Keratinocyte (primary cell): ENCODE measurements around the gene ZNF648. TPM values are rescaled to one million over a fixed set of nuclear protein-coding genes. Genes with fewer than 3 reads are reported as not detected.

Experiments
- DNase-seq: peaks from one replicate; pipeline ENCODE4 v3.0.0-alpha.2; 2011; ENCODE audit warnings: low read depth, missing footprints, low spot score
- FAIRE-seq: peaks from 2 replicates; lab custom pipeline; 2011; peaks lifted over from hg19 to GRCh38; lab: Jason Lieb, UNC
- H2AFZ ChIP-seq: 2 replicates; pipeline ENCODE4 v1.6.0; 2012; ENCODE audit warnings: low read length, control low read depth, inconsistent platforms; ENCODE audit not compliant: control insufficient read depth
- H3K27ac ChIP-seq: 2 replicates; pipeline ENCODE4 v1.5.1; 2011; ENCODE audit warnings: low read length; ENCODE audit not compliant: control insufficient read depth, insufficient read depth
- H3K27me3 ChIP-seq: 3 replicates; pipeline ENCODE4 v1.6.0; 2011; ENCODE audit warnings: low read length; ENCODE audit not compliant: control insufficient read depth, insufficient read depth; ENCODE audit errors: extremely low read depth
- H3K36me3 ChIP-seq, 2 experiments: 2 replicates in 1 of 2; 3 replicates in 1 of 2; pipeline ENCODE4 v1.5.1; 2011; ENCODE audit warnings: low read length in 2 of 2, mild to moderate bottlenecking in 1 of 2; ENCODE audit not compliant: control insufficient read depth in 2 of 2, insufficient read depth in 2 of 2; ENCODE audit errors: extremely low read depth in 1 of 2
- H3K4me1 ChIP-seq: 3 replicates; pipeline ENCODE4 v1.5.1; 2011; ENCODE audit warnings: low read length; ENCODE audit not compliant: control insufficient read depth, insufficient read depth; ENCODE audit errors: extremely low read depth
- H3K4me2 ChIP-seq: 3 replicates; pipeline ENCODE4 v1.6.0; 2011; ENCODE audit warnings: low read depth, low read length; ENCODE audit not compliant: control insufficient read depth, insufficient read depth; ENCODE audit errors: extremely low read depth
- H3K4me3 ChIP-seq, 3 experiments: fragments of 200-600 bp in 1 of 3; sonication (generic) in 1 of 3; 2 replicates in 2 of 3; 3 replicates in 1 of 3; pipeline ENCODE4 v1.5.1; 2011 to 2016; ENCODE audit warnings: low read length in 3 of 3, mild to moderate bottlenecking in 3 of 3, control low read depth in 2 of 3, inconsistent platforms in 1 of 3, low read depth in 1 of 3, mixed read lengths in 1 of 3, mixed run types in 1 of 3, moderate library complexity in 1 of 3; ENCODE audit not compliant: control insufficient read depth in 2 of 3, insufficient read depth in 2 of 3; ENCODE audit errors: extremely low read depth in 1 of 3
- H3K79me2 ChIP-seq: 2 replicates; pipeline ENCODE4 v1.6.0; 2012; ENCODE audit warnings: low read length; ENCODE audit not compliant: control insufficient read depth, insufficient read depth
- H3K9ac ChIP-seq: 3 replicates; pipeline ENCODE4 v1.6.0; 2011; ENCODE audit warnings: low read length; ENCODE audit not compliant: control insufficient read depth, insufficient read depth; ENCODE audit errors: extremely low read depth
- H3K9me1 ChIP-seq: 3 replicates; pipeline ENCODE4 v1.6.0; 2011; ENCODE audit warnings: low read length; ENCODE audit not compliant: control insufficient read depth, insufficient read depth; ENCODE audit errors: extremely low read depth
- H3K9me3 ChIP-seq: 2 replicates; pipeline ENCODE4 v1.5.1; 2012; ENCODE audit warnings: low read depth, low read length; ENCODE audit not compliant: control insufficient read depth
- H4K20me1 ChIP-seq: 3 replicates; pipeline ENCODE4 v1.6.0; 2011; ENCODE audit warnings: low read length; ENCODE audit not compliant: control insufficient read depth, insufficient read depth; ENCODE audit errors: extremely low read depth
- CTCF ChIP-seq, 3 experiments: IDR thresholded peaks in 1 of 3; conservative IDR thresholded peaks in 1 of 3; optimal IDR thresholded peaks in 1 of 3; 2 replicates in 2 of 3; 3 replicates in 1 of 3; pipeline versions ENCODE3 to v1.5.1; 2011; ENCODE audit warnings: low read length in 3 of 3, mild to moderate bottlenecking in 3 of 3, moderate library complexity in 2 of 3, control low read depth in 1 of 3, inconsistent platforms in 1 of 3; ENCODE audit not compliant: insufficient read depth in 2 of 3; ENCODE audit errors: extremely low read depth in 1 of 3
- EZH2 ChIP-seq: IDR thresholded peaks from one replicate; pipeline ENCODE4 v1.6.1; 2012; ENCODE audit warnings: inconsistent platforms, mild to moderate bottlenecking, low read length, moderate library complexity
- dilution Hi-C: fragments of 300-500 bp; cut with MboI; formaldehyde crosslinking; loops from one replicate; pipeline ENCODE4 v1.7.0; 2020; ENCODE audit warnings: low sequenced_read_pairs; ENCODE audit not compliant: extremely low pct_ligation_motif_present
- polyA plus RNA-seq, 5 experiments: library from polyadenylated mRNA; depleted of rRNA in 3 of 5; stranded (reverse) in 3 of 5; stranded (forward) in 1 of 5; unstranded in 1 of 5; fragments of >200 nt; gene quantifications; 1 replicate in 1 of 5; 2 replicates in 3 of 5; 3 replicates in 1 of 5; pipeline versions ENCODE4 v1.2.1 to v1.2.3, GENCODE V29; 2011 to 2012; ENCODE audit warnings: missing spikeins in 2 of 5, low read depth in 1 of 5, low replicate concordance in 1 of 5

ZNF648 gene
- polyA plus RNA-seq, 1 donor (not counting 4 experiments of a cell fraction or from before 2014, with no cell fraction given), result not detected

- no peaks in the 10 kb centered on the region for H3K79me2 ChIP-seq
- DNase-seq, result no peak
Measured at GRCh38 chr1:182093781-182094180, 32.3 kb upstream of the ZNF648 start.

GRCh38 chr1:182092336-182092735 lies 30.8 kb upstream of the ZNF648 start:
- Histone ChIP-seq H3K4me3 (no peak overlapping the region), H3K36me3 (no peaks in the 10 kb centered on the region), H3K9me1 (peaks cover 3% of the 10 kb centered on the region), H4K20me1 (no peaks in the 10 kb centered on the region), H3K4me1 (peaks cover 35% of the 10 kb centered on the region), H3K9me3 (no peaks in the 10 kb centered on the region), H2AFZ (no peak overlapping the region), H3K27ac (no peak overlapping the region), H3K27me3 (no peaks in the 10 kb centered on the region), H3K9ac (no peak overlapping the region), H3K4me2 (no peak overlapping the region), H3K79me2 (no peaks in the 10 kb centered on the region)
- DNase-seq, result no peak
- dilution Hi-C loops, result loop anchor here (25.0 kb wide), 1 partner anchor 495 kb away; the partner anchor contains the start of gene RNASEL
- TF ChIP-seq CTCF (optimal IDR thresholded peaks at IDR 0.05 in 1 of 3, IDR thresholded peaks at IDR 0.05 in 1 of 3, conservative IDR thresholded peaks at IDR 0.05 in 1 of 3; ENCODE audit: extremely low read depth in 1 of 3, insufficient read depth in 2 of 3, low read length in 3 of 3) (no peak), EZH2 (no peak)
- no peak for FAIRE-seq

More at GRCh38 chr1:182093781-182094180, 32.3 kb upstream of the ZNF648 start:
- no peaks in the 10 kb centered on the region for H3K27me3 ChIP-seq
- no peaks in the 10 kb centered on the region for H3K9me3 ChIP-seq
- peaks cover 3% of the 10 kb centered on the region for H3K9me1 ChIP-seq
- peak overlapping the region; percentile 45 for H2AFZ ChIP-seq
- H3K4me1 ChIP-seq, result peaks cover 20% of the 10 kb centered on the region
- dilution Hi-C loops, result loop anchor here (25.0 kb wide), 1 partner anchor 494 kb away; the partner anchor contains the start of gene RNASEL
- TF ChIP-seq CTCF (optimal IDR thresholded peaks at IDR 0.05 in 1 of 3, IDR thresholded peaks at IDR 0.05 in 1 of 3, conservative IDR thresholded peaks at IDR 0.05 in 1 of 3; ENCODE audit: extremely low read depth in 1 of 3, insufficient read depth in 2 of 3, low read length in 3 of 3) (no peak), EZH2 (no peak)
- no peak overlapping the region for H3K4me2 ChIP-seq
- no peak overlapping the region for H3K4me3 ChIP-seq
- no peak overlapping the region for H3K27ac ChIP-seq
- no peaks in the 10 kb centered on the region for H3K36me3 ChIP-seq
- peak; percentile 61 for FAIRE-seq
- no peaks in the 10 kb centered on the region for H4K20me1 ChIP-seq
- H3K9ac ChIP-seq, result no peak overlapping the region
